Breast epithelium (tissue), 3 donors: ENCODE data around the gene TBC1D1.

Experiments used
- CTCF ChIP-seq, 3 donors: fragments of 450-650 bp; IDR thresholded peaks; one replicate each; pipeline ENCODE4 v1.5.1; 2016 to 2017; ENCODE audit warnings: antibody characterized with exemption in 3 of 3, mild to moderate bottlenecking in 3 of 3, moderate library complexity in 3 of 3
- POLR2A ChIP-seq: fragments of 450-650 bp; IDR thresholded peaks from one replicate; pipeline ENCODE4 v1.6.1; 2016; ENCODE audit warnings: antibody characterized with exemption, mild to moderate bottlenecking, moderate library complexity
- POLR2AphosphoS5 ChIP-seq, 3 donors: sonication (generic); formaldehyde crosslinking; IDR thresholded peaks; one replicate each; pipeline ENCODE4 v1.6.1; 2017; ENCODE audit warnings: antibody characterized with exemption in 3 of 3

- no peak for TF ChIP-seq CTCF (IDR thresholded peaks at IDR 0.05)
- no peak for TF ChIP-seq POLR2AphosphoS5 (IDR thresholded peaks at IDR 0.05)
- TF ChIP-seq POLR2A, result no peak
Observed at GRCh38 chr4:38115601-38116000, 224.7 kb downstream of the TBC1D1 start.
